CD4-positive, alpha-beta T cell treated with Interleukin-21 for 1 hour (primary cell): ENCODE results near the gene PPP5C.

Source experiments
- DNase-seq: peaks from one replicate; pipeline ENCODE4 v3.0.0-alpha.2; 2020

Gene PPP5C

GRCh38 chr19:46339446-46339845 lies 7.4 kb upstream of the PPP5C start:
- no peak for DNase-seq

GRCh38 chr19:46340051-46340659 lies 6.7 kb upstream of the PPP5C start:
- DNase-seq, result no peak

- DNase-seq, result no peak
Observed at GRCh38 chr19:46341937-46342336, 5.0 kb upstream of the PPP5C start.

- DNase-seq, result no peak
Observed at GRCh38 chr19:46344363-46344762, 2.5 kb upstream of the PPP5C start.

- DNase-seq, result no peak
Observed at GRCh38 chr19:46345157-46345556, 1.7 kb upstream of the PPP5C start.

GRCh38 chr19:46347572-46347883 lies 641 bp downstream of the PPP5C start:
- DNase-seq, result no peak

- no peak for DNase-seq
Observed at GRCh38 chr19:46347985-46348384, 1.1 kb downstream of the PPP5C start.

- DNase-seq, result no peak
Observed at GRCh38 chr19:46349311-46349993, 2.6 kb downstream of the PPP5C start.

- no peak for DNase-seq
Observed at GRCh38 chr19:46350029-46350757, 3.3 kb downstream of the PPP5C start.

GRCh38 chr19:46350758-46351159 lies 3.9 kb downstream of the PPP5C start:
- peak; percentile 42 for DNase-seq

- peak; percentile 37 for DNase-seq
Observed at GRCh38 chr19:46351241-46352041, 4.6 kb downstream of the PPP5C start.

- no peak for DNase-seq
Observed at GRCh38 chr19:46353730-46354528, 7.0 kb downstream of the PPP5C start.

- DNase-seq, result no peak
Observed at GRCh38 chr19:46355234-46356148, 8.6 kb downstream of the PPP5C start.

- no peak for DNase-seq
Observed at GRCh38 chr19:46356149-46357055, 9.5 kb downstream of the PPP5C start.

GRCh38 chr19:46357846-46358583 lies 11.1 kb downstream of the PPP5C start:
- DNase-seq, result no peak

GRCh38 chr19:46361915-46362314 lies 15.0 kb downstream of the PPP5C start:
- peak; percentile 50 for DNase-seq

- DNase-seq, result no peak
Observed at GRCh38 chr19:46364359-46364758, 17.5 kb downstream of the PPP5C start.

GRCh38 chr19:46365561-46365960 lies 18.7 kb downstream of the PPP5C start:
- no peak for DNase-seq

GRCh38 chr19:46366620-46367292 lies 19.9 kb downstream of the PPP5C start:
- no peak for DNase-seq
